ENCODE measurements around the gene FOXN3. TPM values are rescaled to one million over a fixed set of nuclear protein-coding genes. Genes with fewer than 3 reads are reported as not detected.
A peak's percentile ranks its signal among the peaks of the same experiment; 100 is the strongest.

The FOXN3 gene
- total and polyA plus RNA-seq, 10 of the 15 experiments (the other 5 are each of a cell fraction or from before 2014, with no cell fraction given), result 4.5 to 68.9 (median 29.7) TPM

DNA sequence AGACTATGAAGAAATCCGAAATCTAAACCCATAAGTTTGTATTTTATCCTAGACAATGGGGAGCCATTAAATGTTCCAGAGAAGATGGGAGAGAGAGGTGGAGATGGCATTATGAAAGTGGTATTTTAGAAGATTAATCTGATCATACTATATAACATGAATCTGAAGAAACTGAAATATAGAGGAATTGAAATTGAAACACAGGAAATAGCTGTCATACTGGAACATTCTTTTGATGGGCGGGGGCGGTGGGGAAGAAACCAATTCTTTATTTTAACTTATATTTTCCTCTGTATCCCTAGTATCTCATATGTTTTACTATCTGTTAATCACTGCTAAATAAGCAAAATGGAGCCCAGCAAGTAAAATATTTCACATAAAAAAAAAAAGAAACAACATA lies 27.0 kb upstream of the FOXN3 start (continued):
- TF ChIP-seq EP300 (IDR thresholded peaks at IDR 0.05; ENCODE audit: borderline replicate concordance in 1 of 2, control insufficient read depth in 1 of 2, low read depth in 2 of 2, low read length in 2 of 2), result 0 out of 4 replicates have a peak, but pooled peaks of 1 of the 2 experiments have one; percentile 28
- TF ChIP-seq RCOR1 (conservative IDR thresholded peaks at IDR 0.05; ENCODE audit: low read depth, low read length), result no peak
- no peak for TF ChIP-seq RAD21 (IDR thresholded peaks at IDR 0.05; ENCODE audit: insufficient read depth, low read depth, low read length)
- TF ChIP-seq, protein P1, sequence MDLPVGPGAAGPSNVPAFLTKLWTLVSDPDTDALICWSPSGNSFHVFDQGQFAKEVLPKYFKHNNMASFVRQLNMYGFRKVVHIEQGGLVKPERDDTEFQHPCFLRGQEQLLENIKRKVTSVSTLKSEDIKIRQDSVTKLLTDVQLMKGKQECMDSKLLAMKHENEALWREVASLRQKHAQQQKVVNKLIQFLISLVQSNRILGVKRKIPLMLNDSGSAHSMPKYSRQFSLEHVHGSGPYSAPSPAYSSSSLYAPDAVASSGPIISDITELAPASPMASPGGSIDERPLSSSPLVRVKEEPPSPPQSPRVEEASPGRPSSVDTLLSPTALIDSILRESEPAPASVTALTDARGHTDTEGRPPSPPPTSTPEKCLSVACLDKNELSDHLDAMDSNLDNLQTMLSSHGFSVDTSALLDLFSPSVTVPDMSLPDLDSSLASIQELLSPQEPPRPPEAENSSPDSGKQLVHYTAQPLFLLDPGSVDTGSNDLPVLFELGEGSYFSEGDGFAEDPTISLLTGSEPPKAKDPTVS (IDR thresholded peaks at IDR 0.05; ENCODE audit: low read depth, low read length), result no peak
- TF ChIP-seq NFXL1 (IDR thresholded peaks at IDR 0.05; ENCODE audit: borderline replicate concordance), result no peak
- TF ChIP-seq SUZ12 (IDR thresholded peaks at IDR 0.05; ENCODE audit: unreplicated experiment), result no peak
- no peak for TF ChIP-seq MYC (IDR thresholded peaks at IDR 0.05; ENCODE audit: insufficient read depth, insufficient read length, insufficient replicate concordance, low read length, severe bottlenecking)
- no peak for TF ChIP-seq SRF (IDR thresholded peaks at IDR 0.05; ENCODE audit: low read depth in 2 of 2, low read length in 2 of 2)
- TF ChIP-seq, protein P2, sequence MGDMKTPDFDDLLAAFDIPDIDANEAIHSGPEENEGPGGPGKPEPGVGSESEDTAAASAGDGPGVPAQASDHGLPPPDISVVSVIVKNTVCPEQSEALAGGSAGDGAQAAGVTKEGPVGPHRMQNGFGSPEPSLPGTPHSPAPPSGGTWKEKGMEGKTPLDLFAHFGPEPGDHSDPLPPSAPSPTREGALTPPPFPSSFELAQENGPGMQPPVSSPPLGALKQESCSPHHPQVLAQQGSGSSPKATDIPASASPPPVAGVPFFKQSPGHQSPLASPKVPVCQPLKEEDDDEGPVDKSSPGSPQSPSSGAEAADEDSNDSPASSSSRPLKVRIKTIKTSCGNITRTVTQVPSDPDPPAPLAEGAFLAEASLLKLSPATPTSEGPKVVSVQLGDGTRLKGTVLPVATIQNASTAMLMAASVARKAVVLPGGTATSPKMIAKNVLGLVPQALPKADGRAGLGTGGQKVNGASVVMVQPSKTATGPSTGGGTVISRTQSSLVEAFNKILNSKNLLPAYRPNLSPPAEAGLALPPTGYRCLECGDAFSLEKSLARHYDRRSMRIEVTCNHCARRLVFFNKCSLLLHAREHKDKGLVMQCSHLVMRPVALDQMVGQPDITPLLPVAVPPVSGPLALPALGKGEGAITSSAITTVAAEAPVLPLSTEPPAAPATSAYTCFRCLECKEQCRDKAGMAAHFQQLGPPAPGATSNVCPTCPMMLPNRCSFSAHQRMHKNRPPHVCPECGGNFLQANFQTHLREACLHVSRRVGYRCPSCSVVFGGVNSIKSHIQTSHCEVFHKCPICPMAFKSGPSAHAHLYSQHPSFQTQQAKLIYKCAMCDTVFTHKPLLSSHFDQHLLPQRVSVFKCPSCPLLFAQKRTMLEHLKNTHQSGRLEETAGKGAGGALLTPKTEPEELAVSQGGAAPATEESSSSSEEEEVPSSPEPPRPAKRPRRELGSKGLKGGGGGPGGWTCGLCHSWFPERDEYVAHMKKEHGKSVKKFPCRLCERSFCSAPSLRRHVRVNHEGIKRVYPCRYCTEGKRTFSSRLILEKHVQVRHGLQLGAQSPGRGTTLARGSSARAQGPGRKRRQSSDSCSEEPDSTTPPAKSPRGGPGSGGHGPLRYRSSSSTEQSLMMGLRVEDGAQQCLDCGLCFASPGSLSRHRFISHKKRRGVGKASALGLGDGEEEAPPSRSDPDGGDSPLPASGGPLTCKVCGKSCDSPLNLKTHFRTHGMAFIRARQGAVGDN (IDR thresholded peaks at IDR 0.05), result no peak
- no peak for TF ChIP-seq BACH1 (IDR thresholded peaks at IDR 0.05; ENCODE audit: borderline replicate concordance)
- no peak for TF ChIP-seq WRNIP1 (IDR thresholded peaks at IDR 0.05; ENCODE audit: borderline replicate concordance, low read depth, low read length)
- no peak for TF ChIP-seq ZNF622 (IDR thresholded peaks at IDR 0.05)
- TF ChIP-seq ASH2L (IDR thresholded peaks at IDR 0.05; ENCODE audit: borderline replicate concordance, low read depth), result no peak
- no peak for TF ChIP-seq FOXM1 (IDR thresholded peaks at IDR 0.05; ENCODE audit: low read depth, low read length)
- TF ChIP-seq CEBPB (IDR thresholded peaks at IDR 0.05; ENCODE audit: borderline replicate concordance in 1 of 2, low read depth in 2 of 2, low read length in 2 of 2), result no peak
- TF ChIP-seq GATAD2B (conservative IDR thresholded peaks at IDR 0.05; ENCODE audit: low read depth), result no peak
- no peak for TF ChIP-seq NR2C1 (IDR thresholded peaks at IDR 0.05)
- TF ChIP-seq POLR2AphosphoS5 (IDR thresholded peaks at IDR 0.05; ENCODE audit: low read length), result no peak
- TF ChIP-seq, protein P3, sequence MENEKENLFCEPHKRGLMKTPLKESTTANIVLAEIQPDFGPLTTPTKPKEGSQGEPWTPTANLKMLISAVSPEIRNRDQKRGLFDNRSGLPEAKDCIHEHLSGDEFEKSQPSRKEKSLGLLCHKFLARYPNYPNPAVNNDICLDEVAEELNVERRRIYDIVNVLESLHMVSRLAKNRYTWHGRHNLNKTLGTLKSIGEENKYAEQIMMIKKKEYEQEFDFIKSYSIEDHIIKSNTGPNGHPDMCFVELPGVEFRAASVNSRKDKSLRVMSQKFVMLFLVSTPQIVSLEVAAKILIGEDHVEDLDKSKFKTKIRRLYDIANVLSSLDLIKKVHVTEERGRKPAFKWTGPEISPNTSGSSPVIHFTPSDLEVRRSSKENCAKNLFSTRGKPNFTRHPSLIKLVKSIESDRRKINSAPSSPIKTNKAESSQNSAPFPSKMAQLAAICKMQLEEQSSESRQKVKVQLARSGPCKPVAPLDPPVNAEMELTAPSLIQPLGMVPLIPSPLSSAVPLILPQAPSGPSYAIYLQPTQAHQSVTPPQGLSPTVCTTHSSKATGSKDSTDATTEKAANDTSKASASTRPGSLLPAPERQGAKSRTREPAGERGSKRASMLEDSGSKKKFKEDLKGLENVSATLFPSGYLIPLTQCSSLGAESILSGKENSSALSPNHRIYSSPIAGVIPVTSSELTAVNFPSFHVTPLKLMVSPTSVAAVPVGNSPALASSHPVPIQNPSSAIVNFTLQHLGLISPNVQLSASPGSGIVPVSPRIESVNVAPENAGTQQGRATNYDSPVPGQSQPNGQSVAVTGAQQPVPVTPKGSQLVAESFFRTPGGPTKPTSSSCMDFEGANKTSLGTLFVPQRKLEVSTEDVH (IDR thresholded peaks at IDR 0.05; ENCODE audit: low read depth, partially characterized antibody), result no peak
